Ishikawa (cell line): ENCODE data around the gene FAM83E.

Experiments
- CEBPB ChIP-seq: IDR thresholded peaks from 2 replicates; pipeline ENCODE4 v1.6.1; 2012
- CREB1 ChIP-seq: IDR thresholded peaks from 2 replicates; pipeline ENCODE4 v1.6.1; 2012; ENCODE audit warnings: low read depth
- EGR1 ChIP-seq: IDR thresholded peaks from 2 replicates; pipeline ENCODE4 v1.6.1; 2012
- EP300 ChIP-seq: IDR thresholded peaks from 2 replicates; pipeline ENCODE4 v1.6.1; 2012; ENCODE audit warnings: borderline replicate concordance
- FOXM1 ChIP-seq: IDR thresholded peaks from 2 replicates; pipeline ENCODE4 v1.6.1; 2012; ENCODE audit warnings: low read depth, borderline replicate concordance
- MAX ChIP-seq: IDR thresholded peaks from 2 replicates; pipeline ENCODE4 v1.6.1; 2012
- NFIC ChIP-seq: IDR thresholded peaks from 2 replicates; pipeline ENCODE4 v1.6.1; 2012
- RAD21 ChIP-seq: IDR thresholded peaks from 2 replicates; pipeline ENCODE4 v1.6.1; 2012; ENCODE audit warnings: low read depth
- REST ChIP-seq: IDR thresholded peaks from 2 replicates; pipeline ENCODE4 v1.6.1; 2012; ENCODE audit warnings: low read depth, mild to moderate bottlenecking
- TAF1 ChIP-seq: IDR thresholded peaks from 2 replicates; pipeline ENCODE4 v1.6.1; 2012; ENCODE audit warnings: low read depth, mild to moderate bottlenecking
- TCF12 ChIP-seq: IDR thresholded peaks from 2 replicates; pipeline ENCODE4 v1.6.1; 2012; ENCODE audit warnings: low read depth
- TEAD4 ChIP-seq: IDR thresholded peaks from 2 replicates; pipeline ENCODE4 v1.6.1; 2012
- USF1 ChIP-seq: IDR thresholded peaks from 2 replicates; pipeline ENCODE4 v1.6.1; 2012
- YY1 ChIP-seq: IDR thresholded peaks from 2 replicates; pipeline ENCODE4 v1.6.1; 2012; ENCODE audit warnings: low read depth
- ZBTB7A ChIP-seq: IDR thresholded peaks from 2 replicates; pipeline ENCODE4 v1.6.1; 2012; ENCODE audit warnings: low read depth

FAM83E gene

GRCh38 chr19:48632692-48633147 lies 17.8 kb upstream of the FAM83E start:
- no peak for TF ChIP-seq USF1

DNA sequence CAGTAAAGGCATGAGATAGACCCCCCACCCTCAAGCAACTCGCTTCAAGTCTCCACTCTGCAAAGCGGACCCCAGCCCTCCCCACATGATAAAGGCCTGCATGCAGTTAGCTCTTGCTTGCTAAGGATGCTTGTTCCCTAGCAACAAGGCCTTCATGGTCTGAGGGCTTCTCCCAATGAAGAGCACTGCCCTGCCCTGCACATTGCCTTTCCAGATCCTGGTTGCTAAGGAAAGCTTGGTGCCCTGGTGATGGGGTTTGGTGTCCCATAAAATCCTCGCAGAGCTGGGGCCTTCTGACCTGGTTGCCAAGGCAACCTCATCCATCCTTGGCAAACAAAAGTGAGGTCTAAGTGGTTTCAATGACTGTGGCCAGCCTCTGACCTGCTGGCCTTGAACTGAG lies 16.3 kb upstream of the FAM83E start:
- TF ChIP-seq FOXM1 (no peak), EGR1 (no peak), YY1 (no peak), CREB1 (no peak), EP300 (no peak), TCF12 (no peak), ZBTB7A (no peak), MAX (no peak), CEBPB (no peak), TEAD4 (no peak), NFIC (no peak), RAD21 (no peak), TAF1 (no peak)

- TF ChIP-seq USF1, result no peak
- 0 out of 2 replicates have a peak, but pooled peaks have one; percentile 27 for TF ChIP-seq TCF12
Observed at GRCh38 chr19:48630296-48631063, 15.6 kb upstream of the FAM83E start.

GRCh38 chr19:48629599-48630295 lies 14.9 kb upstream of the FAM83E start:
- TF ChIP-seq ZBTB7A (no peak), TEAD4 (peak; percentile 51)

GRCh38 chr19:48629297-48629598 lies 14.4 kb upstream of the FAM83E start:
- TF ChIP-seq CEBPB, result no peak
- TF ChIP-seq REST, result no peak
- TF ChIP-seq YY1, result no peak
- TF ChIP-seq EP300, result no peak
- no peak for TF ChIP-seq FOXM1
- no peak for TF ChIP-seq USF1
- no peak for TF ChIP-seq EGR1
- no peak for TF ChIP-seq NFIC
- no peak for TF ChIP-seq ZBTB7A
- no peak for TF ChIP-seq TAF1
- no peak for TF ChIP-seq TEAD4
- TF ChIP-seq TCF12, result no peak
- TF ChIP-seq MAX, result no peak
- TF ChIP-seq CREB1, result no peak
- TF ChIP-seq RAD21, result no peak

DNA sequence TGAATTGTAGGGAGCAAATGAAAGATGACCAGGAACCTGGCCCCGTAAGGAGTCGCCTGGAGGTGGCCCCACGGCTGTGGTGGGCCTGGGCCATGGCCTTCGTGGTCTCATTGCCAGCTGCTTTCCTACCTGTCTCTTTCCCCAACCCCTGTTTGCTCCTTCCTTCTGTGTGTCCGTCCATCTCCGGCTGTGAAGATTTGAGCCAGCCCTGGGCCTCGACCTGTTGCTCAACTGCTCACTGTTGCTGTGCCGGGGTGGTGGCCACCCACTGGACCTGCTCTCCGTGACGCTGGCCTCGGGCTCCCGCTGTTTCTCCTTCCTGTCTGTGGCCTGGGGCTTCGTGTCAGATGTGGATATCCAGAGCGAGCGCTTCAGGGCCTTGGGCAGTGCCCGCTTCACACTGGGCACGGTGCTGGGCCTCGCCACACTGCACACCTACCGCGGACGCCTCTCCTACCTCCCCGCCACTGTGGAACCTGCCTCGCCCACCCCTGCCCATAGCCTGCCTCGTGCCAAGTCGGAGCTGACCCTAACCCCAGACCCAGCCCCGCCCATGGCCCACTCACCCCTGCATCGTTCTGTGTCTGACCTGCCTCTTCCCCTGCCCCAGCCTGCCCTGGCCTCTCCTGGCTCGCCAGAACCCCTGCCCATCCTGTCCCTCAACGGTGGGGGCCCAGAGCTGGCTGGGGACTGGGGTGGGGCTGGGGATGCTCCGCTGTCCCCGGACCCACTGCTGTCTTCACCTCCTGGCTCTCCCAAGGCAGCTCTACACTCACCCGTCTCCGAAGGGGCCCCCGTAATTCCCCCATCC lies 13.8 kb upstream of the FAM83E start:
- no peak for TF ChIP-seq TCF12
- no peak for TF ChIP-seq FOXM1
- no peak for TF ChIP-seq CREB1
- TF ChIP-seq TAF1, result no peak
- TF ChIP-seq NFIC, result no peak
- no peak for TF ChIP-seq YY1
- no peak for TF ChIP-seq MAX
- TF ChIP-seq REST, result no peak
- TF ChIP-seq TEAD4, result no peak
- TF ChIP-seq EGR1, result no peak
- no peak for TF ChIP-seq EP300
- TF ChIP-seq RAD21, result no peak
